Embryonic facial prominence (tissue), 1 donor: ENCODE data around the gene NUP88.

ENCODE experiments used
- DNase-seq: peaks from one replicate; pipeline ENCODE4 v3.0.0-alpha.2; 2016; ENCODE audit errors: extremely low spot score

Gene NUP88

DNA sequence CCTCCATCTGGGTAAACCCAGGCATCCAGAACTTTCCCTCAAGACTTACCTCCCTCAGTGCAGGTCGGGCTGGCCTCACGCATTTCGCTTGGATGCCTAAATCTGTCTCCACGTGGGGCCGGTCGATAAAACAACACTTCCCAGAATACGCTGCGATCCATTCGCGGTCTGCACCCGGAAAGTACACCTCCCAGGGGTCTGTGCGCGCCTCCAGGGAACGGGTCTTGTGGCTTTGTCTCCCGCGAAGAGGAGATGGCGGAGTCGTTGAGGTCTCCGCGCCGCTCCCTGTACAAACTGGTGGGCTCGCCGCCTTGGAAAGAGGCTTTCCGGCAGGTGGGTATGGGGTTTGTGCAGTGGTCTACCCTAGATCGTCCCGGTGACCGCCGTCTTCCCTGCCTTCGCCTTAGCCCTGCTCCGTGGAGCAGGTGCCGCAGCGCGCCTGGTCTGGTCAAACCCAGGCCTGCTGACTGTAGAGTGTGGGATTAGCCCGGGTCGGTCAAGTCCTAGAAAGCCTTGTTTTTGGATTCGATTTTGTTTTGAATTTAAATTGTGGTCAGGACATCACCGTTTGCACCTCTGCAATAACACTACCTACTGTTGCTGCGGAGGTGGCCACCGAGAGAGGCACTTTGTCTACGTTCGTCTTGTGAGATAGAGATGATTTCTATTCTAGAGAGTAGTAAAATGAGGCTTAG lies 644 bp upstream of the NUP88 start, which contains the start of gene RPAIN:
Gene RPAIN (plus strand): TSS at position 224 of the 695 bp plus-strand sequence. CDS start 29 bp downstream, at position 253.
- DNase-seq, result peak; percentile 68

GRCh38 chr17:5418858-5419355 lies 555 bp downstream of the NUP88 start:
- no peak for DNase-seq

DNA sequence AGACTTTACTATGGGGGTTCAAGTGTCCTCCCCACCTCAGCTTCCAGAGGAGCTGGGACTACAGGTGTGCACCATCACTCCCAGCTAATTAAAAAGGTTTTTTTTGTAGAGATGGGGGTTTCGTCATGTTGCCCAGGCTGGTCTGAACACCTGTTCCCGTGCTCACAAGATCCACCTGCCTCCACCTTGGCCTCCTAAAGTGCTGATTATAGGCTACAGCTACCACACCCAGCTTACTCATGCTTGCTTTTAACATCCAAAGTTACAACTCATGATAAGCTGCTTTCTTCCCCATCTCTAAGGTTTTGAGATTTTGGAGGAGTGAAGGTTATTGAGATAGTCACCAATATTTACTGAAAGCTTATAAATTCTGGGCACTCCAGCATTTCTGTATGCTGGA lies 2.6 kb downstream of the NUP88 start:
- DNase-seq, result no peak

DNA sequence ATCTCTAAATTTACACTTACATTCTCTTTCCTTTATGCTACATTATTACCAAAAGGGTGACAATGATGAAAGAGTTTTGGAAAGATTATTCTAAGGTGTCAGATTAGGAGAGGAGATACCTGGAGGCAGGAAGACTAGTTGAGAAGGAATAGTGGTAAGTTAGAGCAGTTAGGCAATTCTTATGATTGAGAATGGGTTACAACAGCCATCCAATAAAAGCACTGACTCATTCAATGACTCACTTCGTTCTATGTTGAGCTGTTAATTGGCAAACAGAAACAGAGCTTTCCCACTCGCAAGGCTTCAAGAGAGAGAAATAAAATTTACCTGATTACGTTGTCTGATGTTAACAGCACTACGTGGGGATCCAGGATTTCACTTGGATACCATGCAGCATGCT lies 5.8 kb downstream of the NUP88 start:
- DNase-seq, result no peak

DNA sequence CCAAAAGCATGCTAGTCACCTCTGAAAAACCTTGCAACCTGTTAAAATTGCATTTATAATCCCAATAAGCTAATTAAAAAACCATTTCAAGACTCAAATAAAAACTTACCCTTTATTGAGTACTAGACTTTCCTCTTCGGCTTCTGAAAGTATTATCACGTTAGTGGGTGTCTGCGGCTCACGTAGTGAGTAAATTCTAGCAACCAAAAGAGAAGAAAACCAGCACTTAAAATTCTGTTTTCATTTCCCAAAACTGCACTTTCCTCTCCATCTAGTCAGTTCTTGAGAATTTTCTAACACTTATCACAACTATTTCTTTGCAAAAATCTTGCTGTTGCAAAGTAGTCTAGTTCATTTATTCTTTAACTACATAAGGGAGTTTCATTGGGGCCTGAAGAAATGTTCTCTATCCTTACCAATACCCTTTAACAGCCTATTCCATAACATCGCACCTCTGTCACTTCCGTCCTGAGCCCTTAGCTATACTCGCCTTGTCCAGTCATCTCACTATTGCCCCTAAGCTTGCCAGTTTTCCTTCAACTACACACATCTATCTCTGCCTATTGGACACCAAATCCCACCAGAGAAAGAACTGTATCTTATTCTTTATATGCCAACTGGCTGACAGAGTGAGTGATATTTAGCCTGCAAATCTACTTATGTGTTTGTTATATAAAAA lies 8.7 kb downstream of the NUP88 start:
- no peak for DNase-seq

DNA sequence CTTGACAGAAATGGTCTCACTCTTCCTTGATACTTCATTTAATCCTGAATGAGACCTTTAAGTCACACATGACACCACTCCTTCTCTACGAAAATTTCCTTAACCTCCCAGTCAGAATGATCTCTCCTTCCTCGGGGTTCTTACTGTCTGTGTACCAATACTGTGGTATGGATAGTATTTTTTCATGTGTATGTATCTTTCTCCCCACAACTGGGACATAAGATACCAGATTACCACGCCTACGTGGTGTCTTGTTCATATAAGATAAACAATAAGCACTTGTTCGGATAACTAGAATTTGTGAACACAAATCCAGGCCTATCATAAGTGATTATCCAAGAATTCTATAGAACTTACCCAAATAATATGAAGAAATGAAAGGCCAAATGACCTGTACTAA lies 11.3 kb downstream of the NUP88 start:
- no peak for DNase-seq

GRCh38 chr17:5405400-5405799 lies 14.1 kb downstream of the NUP88 start:
- no peak for DNase-seq

DNA sequence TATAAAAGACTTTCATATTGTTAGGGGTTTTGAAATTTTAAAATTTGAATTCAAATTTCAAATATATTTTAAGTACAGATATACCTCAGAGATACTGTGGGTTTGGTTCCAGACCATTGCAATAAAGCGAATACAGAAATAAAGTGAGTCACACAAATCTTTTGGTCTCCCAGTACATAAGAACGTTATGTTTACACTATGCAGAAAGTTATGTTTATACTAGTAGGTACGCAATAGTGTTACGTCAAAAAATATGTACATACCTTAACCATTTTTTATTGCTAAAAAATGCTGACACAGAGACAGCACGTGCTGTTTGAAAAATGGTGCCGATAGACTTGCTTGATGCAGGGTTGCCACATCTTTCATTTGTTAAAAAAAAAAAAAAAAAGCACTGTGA lies 19.7 kb downstream of the NUP88 start:
- DNase-seq, result no peak

DNA sequence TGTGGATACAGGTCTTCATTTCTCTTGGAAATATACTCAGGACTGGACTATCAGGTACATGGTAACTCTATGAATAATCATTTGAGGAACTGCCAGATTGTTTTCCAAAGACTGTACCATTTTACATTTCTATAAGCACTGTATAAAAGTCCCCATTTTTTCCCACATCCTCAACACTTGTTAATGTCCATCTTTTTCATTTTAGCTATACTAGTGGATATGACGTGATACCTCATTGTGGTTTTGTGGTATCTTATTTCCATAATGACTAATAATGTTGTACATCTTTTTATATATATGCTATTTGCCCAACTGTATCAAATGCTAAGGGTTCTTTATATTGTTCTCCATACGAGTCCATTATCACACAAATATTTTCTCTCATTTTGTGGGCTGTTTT lies 22.9 kb downstream of the NUP88 start:
- DNase-seq, result no peak

- DNase-seq, result no peak
Measured at GRCh38 chr17:5391678-5392077, 27.8 kb downstream of the NUP88 start.

DNA sequence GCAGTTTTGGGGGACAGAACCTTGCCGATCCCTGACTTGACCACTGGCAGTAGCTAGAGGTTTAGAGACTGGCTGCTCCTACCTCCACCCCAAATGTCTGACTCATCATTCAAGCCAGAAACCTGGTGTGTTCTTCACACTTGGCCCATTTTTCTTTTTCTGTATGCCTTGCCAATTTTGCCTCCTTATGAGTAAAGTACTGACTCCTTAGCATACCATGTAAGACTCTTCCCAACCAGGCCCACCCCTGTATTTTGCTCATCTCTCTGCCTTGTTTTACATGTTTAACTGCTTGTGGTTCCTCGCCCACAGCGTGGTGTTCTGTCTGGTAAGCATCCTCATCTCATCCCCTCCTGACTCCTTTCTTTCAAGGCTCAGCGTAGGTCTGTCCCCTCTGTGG lies 37.9 kb downstream of the NUP88 start:
- no peak for DNase-seq

DNA sequence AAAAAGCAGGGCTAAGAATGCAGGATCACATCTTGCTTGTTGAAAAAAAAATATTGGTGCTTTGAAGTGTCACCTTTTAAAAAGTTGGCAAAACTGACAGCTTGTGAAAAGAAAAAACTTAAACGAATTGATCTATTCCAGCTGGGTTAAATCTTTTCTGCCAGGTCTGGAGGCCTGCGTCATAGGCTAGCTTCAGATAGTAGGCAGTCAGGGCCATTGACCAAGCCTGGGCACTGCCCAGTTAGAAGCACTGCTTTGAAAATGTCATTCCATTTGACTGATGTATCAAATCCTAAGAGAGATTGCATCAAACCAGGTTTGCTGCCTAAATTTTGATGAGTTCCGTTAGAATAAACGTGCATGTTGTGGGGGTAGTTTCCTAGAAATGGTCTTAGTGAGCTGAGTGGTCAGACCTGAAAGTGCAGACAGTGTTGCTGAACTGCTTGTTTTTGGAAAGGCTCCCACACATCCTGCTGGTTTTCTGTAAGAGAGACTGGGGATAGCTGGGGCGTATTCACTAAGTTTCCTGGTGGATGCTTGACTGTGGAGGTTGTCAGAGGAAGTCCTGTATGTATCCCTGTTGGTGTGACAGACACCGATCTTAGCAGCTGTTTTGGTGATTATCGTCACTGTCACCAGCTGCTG lies 38.8 kb downstream of the NUP88 start:
- DNase-seq, result no peak

GRCh38 chr17:5379351-5380107 lies 39.9 kb downstream of the NUP88 start:
- DNase-seq, result no peak

DNA sequence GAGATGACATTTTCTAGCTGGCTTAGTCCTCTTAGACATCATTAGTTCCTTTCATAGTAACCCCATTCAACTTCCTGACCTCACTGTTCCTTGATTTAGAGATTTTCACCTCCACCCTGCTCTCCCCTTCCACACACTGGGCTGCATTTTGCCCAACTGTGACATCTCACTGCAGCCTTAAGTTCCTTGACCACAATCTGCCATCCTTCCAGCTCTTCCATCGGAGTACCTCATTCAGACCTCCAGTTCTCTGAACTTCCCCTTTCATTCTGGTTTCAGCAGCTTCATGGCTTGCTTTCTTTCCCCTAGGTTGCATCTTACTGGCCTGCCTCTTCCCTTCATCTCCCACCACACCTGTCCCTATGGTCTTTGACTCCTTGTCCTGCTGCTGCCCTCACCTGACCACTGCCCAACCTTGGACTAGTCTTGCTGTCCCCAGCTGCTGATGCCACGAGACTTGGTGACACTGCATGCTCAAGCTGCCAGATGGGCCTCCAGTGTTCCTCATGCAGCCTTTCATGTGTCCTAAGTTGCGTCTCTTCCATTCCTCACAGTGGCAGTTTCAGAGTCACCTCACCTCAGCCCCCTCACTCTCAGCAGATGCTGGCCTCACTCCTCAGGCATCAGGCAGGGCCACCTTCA lies 40.8 kb downstream of the NUP88 start:
- DNase-seq, result no peak

DNA sequence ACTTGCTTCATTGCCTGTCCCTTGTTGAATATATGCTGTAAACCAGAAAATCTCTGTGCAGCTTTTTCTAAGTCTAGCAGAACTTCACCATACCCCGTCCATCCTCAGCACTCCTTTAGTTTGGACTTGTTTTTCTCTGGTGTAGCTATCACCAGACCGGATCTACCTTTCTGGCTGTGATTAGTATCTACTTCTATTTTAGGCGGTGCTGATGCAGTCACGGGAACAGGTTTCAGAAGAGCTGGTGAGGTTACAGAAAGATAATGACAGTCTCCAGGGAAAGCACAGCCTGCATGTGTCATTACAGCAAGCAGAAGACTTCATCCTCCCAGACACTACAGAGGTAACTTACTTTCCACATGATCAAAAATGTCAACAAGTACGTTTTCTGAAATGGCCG lies 46.4 kb downstream of the NUP88 start:
- DNase-seq, result no peak

DNA sequence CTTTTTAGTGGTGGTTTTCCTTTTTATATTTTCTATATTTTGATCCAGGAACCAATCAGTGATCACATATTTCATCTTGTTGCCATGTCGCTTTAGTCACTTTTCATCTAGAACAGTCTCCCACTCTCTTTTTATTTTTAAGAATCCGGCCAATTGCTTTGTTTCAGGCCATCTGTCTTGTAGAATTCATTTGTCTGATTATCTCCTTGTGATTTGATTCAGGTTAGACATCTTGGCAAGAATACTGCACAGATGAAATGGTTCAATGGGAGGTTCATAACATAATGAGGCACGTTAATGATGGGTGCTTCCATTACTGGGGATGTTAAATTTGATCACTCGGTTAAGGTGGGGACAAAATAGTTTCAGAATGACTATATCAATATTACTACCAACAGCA lies 49.1 kb downstream of the NUP88 start:
- DNase-seq, result no peak

DNA sequence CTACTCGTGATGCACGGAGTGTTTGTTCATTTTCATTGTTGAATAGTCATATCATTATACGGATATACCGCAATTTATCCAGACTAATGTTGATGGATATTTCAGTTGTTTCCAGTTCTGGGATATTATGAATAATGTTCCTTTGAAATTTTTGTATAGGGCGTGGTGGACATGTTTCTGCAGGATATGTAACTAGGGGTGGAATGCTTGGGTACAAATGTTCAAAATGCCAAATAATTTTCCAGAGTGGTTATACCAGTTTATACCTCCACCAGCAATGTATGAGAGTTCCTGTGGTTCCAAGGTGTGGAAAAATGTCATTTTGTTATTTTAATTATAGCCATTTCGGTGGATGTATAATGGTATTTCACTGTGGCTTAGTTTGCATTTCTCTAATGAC lies 53.6 kb downstream of the NUP88 start:
- DNase-seq, result no peak

GRCh38 chr17:5364696-5365095 lies 54.8 kb downstream of the NUP88 start:
- DNase-seq, result no peak

DNA sequence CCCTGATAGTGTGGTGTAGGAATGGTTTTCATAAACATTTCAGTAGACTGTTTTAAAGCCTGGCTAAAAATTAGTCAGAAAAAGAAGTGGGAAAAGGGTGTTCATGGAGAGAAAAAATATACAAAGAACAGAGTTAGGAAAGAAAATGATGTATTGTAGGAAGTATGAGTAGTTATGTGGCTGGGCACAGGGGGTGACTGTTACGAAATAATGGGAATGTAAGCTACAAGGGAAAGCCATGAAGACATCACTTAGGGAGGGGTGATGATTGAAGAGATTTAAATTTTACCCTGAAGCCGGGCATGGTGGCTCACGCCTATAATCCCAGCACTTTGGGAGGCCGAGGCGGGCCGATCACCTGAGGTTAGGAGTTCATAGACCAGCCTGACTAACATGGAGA lies 55.3 kb downstream of the NUP88 start:
- DNase-seq, result no peak

DNA sequence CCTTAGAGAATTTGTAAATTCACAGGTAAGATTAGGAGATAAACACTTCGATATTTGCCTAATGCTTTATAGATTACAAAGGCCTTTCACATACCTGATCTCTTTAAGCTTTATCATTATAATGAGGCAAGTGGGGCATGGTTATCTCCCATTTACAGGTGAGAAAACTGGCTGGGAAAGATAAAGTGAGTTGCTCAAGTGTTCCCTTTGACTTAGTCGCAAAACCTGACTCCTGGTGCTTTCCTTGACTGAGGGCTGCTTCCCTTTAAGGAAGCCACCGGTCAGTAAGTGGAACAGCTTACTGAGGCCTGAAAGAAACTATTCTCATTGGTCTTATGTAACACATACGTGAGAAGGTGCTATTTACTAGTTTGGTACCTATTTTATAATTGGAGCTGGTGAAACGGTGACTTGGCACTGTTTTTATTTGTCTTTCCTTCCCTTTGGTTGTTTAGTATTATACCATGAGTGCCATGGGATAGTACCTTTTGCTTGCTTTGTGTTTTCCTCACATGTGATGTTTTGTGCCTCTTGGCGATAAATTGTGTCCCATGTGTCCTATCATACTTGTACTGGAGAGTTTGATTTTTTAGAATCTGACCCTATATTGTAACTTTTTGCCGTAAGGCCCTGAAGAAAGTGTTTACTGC lies 57.2 kb downstream of the NUP88 start:
- no peak for DNase-seq

- no peak for DNase-seq
Measured at GRCh38 chr17:5361426-5361825, 58.0 kb downstream of the NUP88 start.
